ENCODE measurements around the gene SLC41A3.
"Not testable (repeated sequence)": the region's sequence is repeated elsewhere in the genome, so short reads cannot be mapped to it uniquely, and the experiment has no call there.

DNA sequence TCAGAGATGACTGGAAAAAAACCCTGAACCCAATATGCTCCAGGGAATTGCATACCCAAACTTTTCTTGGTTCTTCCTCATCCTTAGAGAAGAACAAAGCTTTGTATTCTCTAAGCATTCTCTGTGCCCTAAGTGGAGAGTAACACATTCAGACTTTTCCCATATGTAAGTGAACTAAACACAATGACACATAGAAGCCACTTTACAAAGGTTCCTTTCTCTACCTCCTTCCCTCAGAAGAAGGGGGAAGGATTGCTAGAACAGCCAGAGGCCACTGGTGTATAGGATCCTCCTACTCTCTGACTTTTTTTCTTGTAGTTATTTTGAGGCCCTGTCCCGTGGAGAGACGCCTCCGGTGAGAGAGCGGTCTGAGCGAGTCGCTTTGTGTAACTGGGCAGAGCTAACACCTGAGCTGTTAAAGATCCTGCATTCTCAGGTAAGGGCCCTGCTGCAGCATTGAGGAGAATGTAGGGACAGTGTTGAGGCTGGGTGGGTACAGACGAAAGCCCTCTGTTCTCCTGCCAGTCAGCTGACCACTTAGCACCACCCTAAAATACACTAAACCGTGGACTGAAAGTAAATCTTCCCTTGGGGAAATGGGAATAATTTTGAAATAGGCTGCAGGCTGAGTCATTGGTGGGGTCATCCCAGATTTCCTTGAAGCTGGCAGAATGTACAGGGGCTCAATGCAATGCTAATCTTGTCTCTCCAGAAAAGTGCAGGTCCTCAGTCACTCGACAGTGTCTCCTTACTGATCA lies 108.5 kb downstream of the SLC41A3 start:
- not testable (repeated sequence) for TF ChIP-seq POLR2A (IDR thresholded peaks at IDR 0.05)
- TF ChIP-seq, protein P1, sequence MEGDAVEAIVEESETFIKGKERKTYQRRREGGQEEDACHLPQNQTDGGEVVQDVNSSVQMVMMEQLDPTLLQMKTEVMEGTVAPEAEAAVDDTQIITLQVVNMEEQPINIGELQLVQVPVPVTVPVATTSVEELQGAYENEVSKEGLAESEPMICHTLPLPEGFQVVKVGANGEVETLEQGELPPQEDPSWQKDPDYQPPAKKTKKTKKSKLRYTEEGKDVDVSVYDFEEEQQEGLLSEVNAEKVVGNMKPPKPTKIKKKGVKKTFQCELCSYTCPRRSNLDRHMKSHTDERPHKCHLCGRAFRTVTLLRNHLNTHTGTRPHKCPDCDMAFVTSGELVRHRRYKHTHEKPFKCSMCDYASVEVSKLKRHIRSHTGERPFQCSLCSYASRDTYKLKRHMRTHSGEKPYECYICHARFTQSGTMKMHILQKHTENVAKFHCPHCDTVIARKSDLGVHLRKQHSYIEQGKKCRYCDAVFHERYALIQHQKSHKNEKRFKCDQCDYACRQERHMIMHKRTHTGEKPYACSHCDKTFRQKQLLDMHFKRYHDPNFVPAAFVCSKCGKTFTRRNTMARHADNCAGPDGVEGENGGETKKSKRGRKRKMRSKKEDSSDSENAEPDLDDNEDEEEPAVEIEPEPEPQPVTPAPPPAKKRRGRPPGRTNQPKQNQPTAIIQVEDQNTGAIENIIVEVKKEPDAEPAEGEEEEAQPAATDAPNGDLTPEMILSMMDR (IDR thresholded peaks at IDR 0.05) = not testable (repeated sequence)
